Endodermal cell (in vitro differentiated cells): ENCODE results near the gene KRTCAP2. TPM values are rescaled to one million over a fixed set of nuclear protein-coding genes. Genes with fewer than 3 reads are reported as not detected.
"Not testable (repeated sequence)": the region's sequence is repeated elsewhere in the genome, so short reads cannot be mapped to it uniquely, and the experiment has no call there.

ENCODE experiments used
- DNase-seq: peaks from one replicate; pipeline ENCODE4 v3.0.0-alpha.2; 2017
- H3K27ac ChIP-seq: 2 replicates; pipeline ENCODE4 v1.5.1; 2013; ENCODE audit warnings: mild to moderate bottlenecking, low read depth, low read length, moderate library complexity
- H3K27me3 ChIP-seq: 2 replicates; pipeline ENCODE4 v1.6.1; 2013; ENCODE audit warnings: mild to moderate bottlenecking, low read length, moderate library complexity; ENCODE audit not compliant: insufficient read depth, control insufficient read depth, poor library complexity, severe bottlenecking
- H3K36me3 ChIP-seq: 2 replicates; pipeline ENCODE4 v1.7.0; 2013; ENCODE audit warnings: mild to moderate bottlenecking, low read length, moderate library complexity; ENCODE audit not compliant: control insufficient read depth, insufficient read depth
- H3K4me1 ChIP-seq: one replicate; pipeline ENCODE4 v1.7.0; 2013; ENCODE audit warnings: low read length; ENCODE audit not compliant: control insufficient read depth, insufficient read depth
- H3K4me3 ChIP-seq: 2 replicates; pipeline ENCODE4 v1.5.1; 2013; ENCODE audit warnings: mild to moderate bottlenecking, low read length, moderate library complexity
- H3K9ac ChIP-seq: 2 replicates; pipeline ENCODE4 v1.6.1; 2013; ENCODE audit warnings: mild to moderate bottlenecking, low read length, moderate library complexity; ENCODE audit not compliant: poor library complexity, severe bottlenecking; ENCODE audit errors: extremely low read depth
- H3K9me3 ChIP-seq: 2 replicates; pipeline ENCODE4 v1.6.1; 2013; ENCODE audit warnings: mild to moderate bottlenecking, low read length, moderate library complexity; ENCODE audit not compliant: control insufficient read depth
- H3K27ac Mint-ChIP-seq: 2 replicates; pipeline ENCODE4 v1.8.0; 2020; ENCODE audit warnings: mixed read lengths
- H3K27me3 Mint-ChIP-seq: 2 replicates; pipeline ENCODE4 v1.8.0; 2021; ENCODE audit warnings: mild to moderate bottlenecking, mixed read lengths; ENCODE audit not compliant: insufficient read depth
- H3K36me3 Mint-ChIP-seq: 2 replicates; pipeline ENCODE4 v1.8.0; 2020; ENCODE audit warnings: low read depth, mixed read lengths
- H3K4me1 Mint-ChIP-seq: 2 replicates; pipeline ENCODE4 v1.8.0; 2020; ENCODE audit warnings: mixed read lengths
- H3K4me3 Mint-ChIP-seq: 2 replicates; pipeline ENCODE4 v1.8.0; 2020; ENCODE audit warnings: mild to moderate bottlenecking, moderate library complexity, mixed read lengths
- H3K9me3 Mint-ChIP-seq: 2 replicates; pipeline ENCODE4 v1.8.0; 2020; ENCODE audit warnings: mild to moderate bottlenecking, mixed read lengths
- CTCF ChIP-seq: fragments of 200-600 bp; sonication (generic); conservative IDR thresholded peaks from 2 replicates; pipeline ENCODE4 v1.5.0; 2021; ENCODE audit warnings: antibody characterized with exemption, mild to moderate bottlenecking
- WGBS, 2 experiments: methylation state at CpG; one replicate each; pipeline versions ENCODE4 v1.1.5 to v1.1.7; 2013; ENCODE audit warnings: missing lambda C conversion rate in 2 of 2, mixed read lengths in 1 of 2; ENCODE audit not compliant: insufficient coverage in 1 of 2, insufficient read length in 1 of 2; 5-methylcytosine and 5-hydroxymethylcytosine counted together
- total RNA-seq, 2 donors: library from RNA; stranded (reverse); fragmentation: NEBNext Ultra II Directional in 1 of 2; extraction: Animal tissue kit (Norgen Biotek cat#: 25700) in 1 of 2; gene quantifications; 2 replicates in 1 of 2; 3 replicates in 1 of 2; pipeline ENCODE4 v1.2.1, GENCODE V29; 2021

Gene KRTCAP2
- total RNA-seq, 2 donors from 2014 or later: 143 to 152 TPM

GRCh38 chr1:155162631-155163030, 10.5 kb downstream of the KRTCAP2 start:
- H3K9ac ChIP-seq, H3K9me3 Mint-ChIP-seq, H3K9me3 ChIP-seq, H3K4me1 Mint-ChIP-seq, H3K27ac Mint-ChIP-seq, H3K27ac ChIP-seq, H3K27me3 ChIP-seq, H3K4me3 Mint-ChIP-seq, DNase-seq, H3K4me1 ChIP-seq, H3K4me3 ChIP-seq, H3K36me3 Mint-ChIP-seq, H3K36me3 ChIP-seq: not testable (repeated sequence)
- WGBS, 2 experiments: 99% methylated on average over 6 of the region's 6 CpGs; no CpG with 5 or more reads in 1 of the 2 experiments
- peaks cover 14% of the 10 kb centered on the region for H3K27me3 Mint-ChIP-seq

GRCh38 chr1:155160128-155160527, 13.0 kb downstream of the KRTCAP2 start:
- H3K9me3 ChIP-seq: no peaks in the 10 kb centered on the region
- no peaks in the 10 kb centered on the region for H3K36me3 ChIP-seq
- no peaks in the 10 kb centered on the region for H3K36me3 Mint-ChIP-seq
- H3K27ac ChIP-seq: no peak overlapping the region
- H3K27me3 Mint-ChIP-seq: peaks cover 21% of the 10 kb centered on the region
- no peaks in the 10 kb centered on the region for H3K4me1 ChIP-seq
- whole genome bisulfite sequencing, 2 experiments: 91 to 95% methylated on average over 6 to 8 of the region's 8 CpGs
- H3K4me3 ChIP-seq: no peak overlapping the region
- no peak overlapping the region for H3K9ac ChIP-seq
- DNase-seq: no peak
- no peak overlapping the region for H3K27ac Mint-ChIP-seq
- no peak overlapping the region for H3K4me3 Mint-ChIP-seq
- no peaks in the 10 kb centered on the region for H3K4me1 Mint-ChIP-seq
- no peak for TF ChIP-seq CTCF
- no peaks in the 10 kb centered on the region for H3K9me3 Mint-ChIP-seq
- peaks cover 9% of the 10 kb centered on the region for H3K27me3 ChIP-seq

DNA sequence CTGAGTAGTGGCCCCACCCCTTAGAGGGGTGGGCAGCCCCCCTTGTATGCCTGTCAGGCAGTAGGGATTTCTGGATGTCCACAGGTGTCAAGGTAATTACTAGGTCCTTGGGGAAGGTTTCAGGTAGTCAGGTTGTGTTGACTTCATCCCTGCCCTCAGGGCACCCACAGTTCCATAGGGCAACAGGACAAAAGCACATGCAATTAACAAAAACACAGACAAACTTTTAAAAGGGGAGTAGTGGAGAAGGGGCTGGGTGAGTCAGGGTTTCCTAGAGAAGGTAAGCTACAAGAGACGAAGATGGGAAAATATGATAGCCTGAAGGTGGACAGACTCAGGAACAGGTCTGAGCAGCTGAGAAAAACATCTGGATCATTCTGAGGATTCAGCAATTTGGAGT, 14.1 kb downstream of the KRTCAP2 start:
- Mint-ChIP-seq H3K9me3 (no peaks in the 10 kb centered on the region), H3K27me3 (peaks cover 25% of the 10 kb centered on the region), H3K4me3 (no peak overlapping the region), H3K36me3 (no peaks in the 10 kb centered on the region), H3K4me1 (no peaks in the 10 kb centered on the region), H3K27ac (no peak overlapping the region)
- Histone ChIP-seq H3K9ac (no peak overlapping the region), H3K4me1 (no peaks in the 10 kb centered on the region), H3K36me3 (no peaks in the 10 kb centered on the region), H3K4me3 (no peak overlapping the region), H3K27me3 (peaks cover 10% of the 10 kb centered on the region), H3K9me3 (no peaks in the 10 kb centered on the region), H3K27ac (no peak overlapping the region)
- DNase-seq: no peak
- TF ChIP-seq CTCF: no peak
- 75 to 76% methylated on average over 1 of the region's 1 CpG for WGBS, 2 experiments

DNA sequence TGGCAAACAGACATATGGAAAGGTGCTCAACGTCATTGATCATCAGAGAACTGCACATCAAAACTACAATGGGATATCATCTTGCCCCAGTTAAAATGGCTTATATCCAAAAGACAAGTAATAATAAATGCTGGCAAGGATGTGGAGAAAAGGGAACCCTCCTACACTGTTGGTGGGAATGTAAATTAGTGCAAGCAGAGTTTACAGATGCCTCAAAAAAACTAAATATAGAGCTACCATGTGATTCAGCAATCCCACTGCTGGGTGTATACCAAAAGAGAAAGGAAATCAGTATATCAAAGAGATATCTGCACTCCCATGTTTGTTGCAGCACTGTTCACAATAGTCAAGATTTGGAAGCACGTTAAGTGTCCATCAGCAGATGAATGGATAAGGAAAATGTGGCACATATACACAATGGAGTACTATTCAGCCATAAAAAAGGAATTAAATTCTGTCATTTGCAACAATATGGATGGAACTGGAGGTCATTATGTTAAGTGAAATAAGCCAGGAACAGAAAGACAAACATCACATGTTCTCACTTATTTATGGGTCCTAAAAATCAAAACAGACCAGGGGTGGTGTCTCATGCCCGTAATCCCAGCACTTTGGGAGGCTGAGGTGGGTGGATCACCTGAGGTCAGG, 17.0 kb downstream of the KRTCAP2 start:
- H3K27ac ChIP-seq, DNase-seq, H3K4me3 ChIP-seq, H3K4me1 ChIP-seq, H3K9me3 Mint-ChIP-seq, H3K36me3 ChIP-seq, H3K27ac Mint-ChIP-seq, H3K9me3 ChIP-seq, H3K36me3 Mint-ChIP-seq, H3K4me1 Mint-ChIP-seq, H3K4me3 Mint-ChIP-seq, H3K9ac ChIP-seq: not testable (repeated sequence)
- H3K27me3 ChIP-seq: peaks cover 10% of the 10 kb centered on the region
- 66 to 76% methylated on average over 2 to 3 of the region's 3 CpGs for WGBS, 2 experiments
- H3K27me3 Mint-ChIP-seq: peaks cover 34% of the 10 kb centered on the region
